KMS-11 (cell line): ENCODE data around the gene NPHS1.

ENCODE experiments used
- H2AFZ ChIP-seq: fragments of 200-600 bp; sonication (generic); 2 replicates; pipeline ENCODE4 v1.6.1; 2016; ENCODE audit warnings: antibody characterized with exemption, mixed run types, low read depth
- H3K27ac ChIP-seq: fragments of 200-600 bp; sonication (generic); 2 replicates; pipeline ENCODE4 v1.6.1; 2016; ENCODE audit warnings: mild to moderate bottlenecking, mixed run types
- H3K27me3 ChIP-seq: fragments of 200-600 bp; sonication (generic); 2 replicates; pipeline ENCODE4 v1.6.1; 2017; ENCODE audit warnings: mild to moderate bottlenecking, low read depth, mixed run types, moderate library complexity; ENCODE audit not compliant: insufficient read depth
- H3K36me3 ChIP-seq: fragments of 200-600 bp; sonication (generic); 2 replicates; pipeline ENCODE4 v1.6.1; 2017; ENCODE audit warnings: mild to moderate bottlenecking, mixed run types; ENCODE audit not compliant: insufficient read depth
- H3K4me1 ChIP-seq: fragments of 200-600 bp; sonication (generic); 2 replicates; pipeline ENCODE4 v1.6.1; 2016; ENCODE audit warnings: mild to moderate bottlenecking, low read depth, mixed run types; ENCODE audit not compliant: poor library complexity, severe bottlenecking
- H3K4me2 ChIP-seq: fragments of 200-600 bp; sonication (generic); 2 replicates; pipeline ENCODE4 v1.7.0; 2016; ENCODE audit warnings: mild to moderate bottlenecking, mixed run types
- H3K4me3 ChIP-seq: fragments of 200-600 bp; sonication (generic); IDR thresholded peaks from 2 replicates; pipeline ENCODE4 v1.6.1; 2017; ENCODE audit warnings: low read depth, low read length, mixed read lengths; ENCODE audit not compliant: insufficient read depth
- H3K79me2 ChIP-seq: fragments of 200-600 bp; sonication (generic); 2 replicates; pipeline ENCODE4 v1.6.1; 2016; ENCODE audit warnings: low read depth, mixed run types; ENCODE audit not compliant: insufficient read depth
- H3K9ac ChIP-seq: fragments of 200-600 bp; sonication (generic); 2 replicates; pipeline ENCODE4 v1.6.1; 2016; ENCODE audit warnings: mild to moderate bottlenecking, mixed run types
- H4K20me1 ChIP-seq: fragments of 200-600 bp; sonication (generic); 2 replicates; pipeline ENCODE4 v1.6.1; 2016; ENCODE audit warnings: mild to moderate bottlenecking, mixed run types; ENCODE audit not compliant: insufficient read depth
- CTCF ChIP-seq: fragments of 200-600 bp; sonication (generic); conservative IDR thresholded peaks from 2 replicates; pipeline ENCODE4 v1.6.1; 2017; ENCODE audit warnings: low read depth, mild to moderate bottlenecking, antibody characterized with exemption, low read length, moderate library complexity, mixed read lengths

NPHS1 gene

GRCh38 chr19:35782589-35782988 is 69.7 kb downstream of the NPHS1 start:
- no peak overlapping the region for H3K4me3 ChIP-seq
- H3K9ac ChIP-seq, result no peak overlapping the region
- no peaks in the 10 kb centered on the region for H3K4me1 ChIP-seq
- no peak overlapping the region for H2AFZ ChIP-seq
- H3K79me2 ChIP-seq, result no peaks in the 10 kb centered on the region
- no peaks in the 10 kb centered on the region for H3K36me3 ChIP-seq
- H3K4me2 ChIP-seq, result no peak overlapping the region
- TF ChIP-seq CTCF, result no peak
- no peaks in the 10 kb centered on the region for H4K20me1 ChIP-seq
- no peaks in the 10 kb centered on the region for H3K27me3 ChIP-seq
- no peak overlapping the region for H3K27ac ChIP-seq

GRCh38 chr19:35781650-35782049 is 70.7 kb downstream of the NPHS1 start:
- Histone ChIP-seq H3K9ac (no peak overlapping the region), H3K79me2 (0 out of 2 replicates have a peak, but pooled peaks cover 2% of the 10 kb centered on the region), H2AFZ (no peak overlapping the region), H3K27me3 (no peaks in the 10 kb centered on the region), H3K4me3 (no peak overlapping the region), H3K27ac (no peak overlapping the region), H3K4me1 (no peaks in the 10 kb centered on the region), H4K20me1 (no peaks in the 10 kb centered on the region), H3K36me3 (no peaks in the 10 kb centered on the region), H3K4me2 (no peak overlapping the region)
- TF ChIP-seq CTCF, result no peak

GRCh38 chr19:35780717-35781116 is 71.6 kb downstream of the NPHS1 start:
- Histone ChIP-seq H3K4me2 (no peak overlapping the region), H3K79me2 (0 out of 2 replicates have a peak, but pooled peaks cover 8% of the 10 kb centered on the region), H3K27ac (no peak overlapping the region), H4K20me1 (no peaks in the 10 kb centered on the region), H3K36me3 (no peaks in the 10 kb centered on the region), H3K9ac (no peak overlapping the region), H3K27me3 (no peaks in the 10 kb centered on the region), H2AFZ (no peak overlapping the region), H3K4me3 (no peak overlapping the region), H3K4me1 (peaks cover 7% of the 10 kb centered on the region)
- TF ChIP-seq CTCF, result no peak

- Histone ChIP-seq H3K36me3 (no peaks in the 10 kb centered on the region), H4K20me1 (no peaks in the 10 kb centered on the region), H3K27ac (no peak overlapping the region), H3K9ac (no peak overlapping the region), H3K4me1 (peaks cover 7% of the 10 kb centered on the region), H2AFZ (no peak overlapping the region), H3K4me3 (no peak overlapping the region), H3K79me2 (0 out of 2 replicates have a peak, but pooled peaks cover 8% of the 10 kb centered on the region), H3K27me3 (no peaks in the 10 kb centered on the region), H3K4me2 (no peak overlapping the region)
- no peak for TF ChIP-seq CTCF
These were observed 72.2 kb downstream of the NPHS1 start for GRCh38 chr19:35780058-35780457.
